Epithelial cell of esophagus (primary cell): ENCODE data around the gene WDR48.

Experiments
- DNase-seq: peaks from one replicate; pipeline ENCODE4 v3.0.0; 2010; ENCODE audit warnings: low read depth
- H3K4me3 ChIP-seq: 2 replicates; pipeline ENCODE4 v1.5.1; 2011; ENCODE audit warnings: mild to moderate bottlenecking, low read length, control low read depth
- TF ChIP-seq, protein P1 (sequence below): IDR thresholded peaks from 2 replicates; pipeline ENCODE4 v1.5.1; 2011; ENCODE audit warnings: low read depth, mild to moderate bottlenecking, low read length, control low read depth, inconsistent platforms; ENCODE audit not compliant: insufficient read depth; ENCODE audit errors: missing control alignments

The WDR48 gene

DNA sequence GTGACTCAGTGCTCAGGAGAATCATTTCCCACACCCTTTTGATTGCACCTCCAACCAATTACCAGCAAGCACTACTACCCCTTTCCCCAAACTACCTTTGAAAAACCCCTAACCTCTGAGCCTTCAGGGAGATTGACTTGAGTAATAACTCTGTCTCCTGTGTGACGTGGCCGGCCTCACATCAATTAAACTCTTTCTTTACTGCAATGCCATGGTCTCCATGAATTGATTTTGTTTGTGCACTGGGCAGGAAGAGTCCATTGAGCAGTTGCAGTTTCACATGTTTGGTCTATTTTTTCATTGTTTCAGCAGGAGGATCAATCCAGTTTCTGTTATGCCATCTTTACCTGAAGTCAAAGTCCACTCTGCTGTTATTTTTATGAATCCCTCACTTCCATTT, 32.5 kb upstream of the WDR48 start:
- no peak for DNase-seq
- TF ChIP-seq, protein P1, sequence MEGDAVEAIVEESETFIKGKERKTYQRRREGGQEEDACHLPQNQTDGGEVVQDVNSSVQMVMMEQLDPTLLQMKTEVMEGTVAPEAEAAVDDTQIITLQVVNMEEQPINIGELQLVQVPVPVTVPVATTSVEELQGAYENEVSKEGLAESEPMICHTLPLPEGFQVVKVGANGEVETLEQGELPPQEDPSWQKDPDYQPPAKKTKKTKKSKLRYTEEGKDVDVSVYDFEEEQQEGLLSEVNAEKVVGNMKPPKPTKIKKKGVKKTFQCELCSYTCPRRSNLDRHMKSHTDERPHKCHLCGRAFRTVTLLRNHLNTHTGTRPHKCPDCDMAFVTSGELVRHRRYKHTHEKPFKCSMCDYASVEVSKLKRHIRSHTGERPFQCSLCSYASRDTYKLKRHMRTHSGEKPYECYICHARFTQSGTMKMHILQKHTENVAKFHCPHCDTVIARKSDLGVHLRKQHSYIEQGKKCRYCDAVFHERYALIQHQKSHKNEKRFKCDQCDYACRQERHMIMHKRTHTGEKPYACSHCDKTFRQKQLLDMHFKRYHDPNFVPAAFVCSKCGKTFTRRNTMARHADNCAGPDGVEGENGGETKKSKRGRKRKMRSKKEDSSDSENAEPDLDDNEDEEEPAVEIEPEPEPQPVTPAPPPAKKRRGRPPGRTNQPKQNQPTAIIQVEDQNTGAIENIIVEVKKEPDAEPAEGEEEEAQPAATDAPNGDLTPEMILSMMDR: no peak

DNA sequence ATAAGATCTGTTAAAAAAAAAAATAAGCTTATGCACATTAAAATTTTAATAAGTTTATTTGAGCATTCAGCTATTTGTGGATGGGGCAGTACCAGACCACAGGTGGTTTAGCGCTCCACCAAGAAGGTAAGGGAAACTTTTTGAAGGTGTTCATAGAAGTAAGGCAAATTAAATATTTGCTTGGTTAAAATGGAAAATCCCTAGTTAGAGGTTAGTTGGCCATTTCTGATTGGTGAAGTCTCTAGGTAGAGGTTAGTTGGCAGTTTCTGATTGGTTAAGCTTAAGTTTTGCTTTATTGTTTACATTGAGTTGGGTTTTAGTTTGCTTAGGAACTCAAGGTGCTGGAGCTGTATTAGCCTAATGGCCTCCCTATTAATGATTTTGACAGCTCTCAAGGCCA, 30.8 kb upstream of the WDR48 start:
- DNase-seq: no peak
- H3K4me3 ChIP-seq: no peak overlapping the region
- TF ChIP-seq, protein P1: no peak

More for the DNA sequence above, 32.5 kb upstream of the WDR48 start:
- H3K4me3 ChIP-seq: no peak overlapping the region

DNA sequence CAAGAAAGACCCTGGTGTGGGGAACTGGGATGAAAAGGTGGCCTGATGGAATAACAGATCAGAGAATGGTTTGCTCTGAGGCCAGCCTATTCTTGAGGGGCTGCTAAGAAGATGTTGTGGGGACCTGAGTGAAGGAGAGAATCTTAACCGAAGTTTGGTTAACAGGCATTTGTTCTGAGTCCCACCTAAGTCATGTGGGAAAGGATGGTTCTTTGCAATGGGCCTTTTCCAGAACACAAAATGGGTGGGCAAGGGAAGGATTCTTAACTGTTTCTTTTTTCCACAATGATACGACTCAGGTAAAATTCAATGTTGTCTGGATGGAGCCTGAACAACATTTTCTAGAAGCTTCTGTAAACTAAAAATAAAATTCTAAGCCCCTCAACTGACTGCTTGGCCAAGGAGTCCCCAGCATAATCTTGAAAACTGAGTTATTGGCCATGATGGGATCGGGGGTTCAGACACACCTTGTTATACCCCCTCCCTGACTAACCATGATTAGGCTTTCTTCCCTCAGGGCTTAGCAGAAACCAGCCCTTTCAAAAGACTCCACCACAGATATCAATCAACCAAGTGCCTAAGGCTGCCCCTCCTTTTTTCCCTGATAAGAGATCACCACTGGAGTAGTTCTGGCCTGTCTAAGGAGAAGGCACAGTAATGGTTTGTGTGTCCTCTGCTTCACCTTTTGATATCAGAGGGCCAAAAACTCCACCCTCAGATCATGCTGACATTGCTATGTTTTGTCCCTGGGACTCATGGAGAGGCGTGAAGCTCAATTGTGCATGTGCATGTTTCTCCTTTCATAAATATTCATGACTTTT, 30.1 kb upstream of the WDR48 start:
- no peak for DNase-seq
- TF ChIP-seq, protein P1: no peak
- H3K4me3 ChIP-seq: no peak overlapping the region

DNA sequence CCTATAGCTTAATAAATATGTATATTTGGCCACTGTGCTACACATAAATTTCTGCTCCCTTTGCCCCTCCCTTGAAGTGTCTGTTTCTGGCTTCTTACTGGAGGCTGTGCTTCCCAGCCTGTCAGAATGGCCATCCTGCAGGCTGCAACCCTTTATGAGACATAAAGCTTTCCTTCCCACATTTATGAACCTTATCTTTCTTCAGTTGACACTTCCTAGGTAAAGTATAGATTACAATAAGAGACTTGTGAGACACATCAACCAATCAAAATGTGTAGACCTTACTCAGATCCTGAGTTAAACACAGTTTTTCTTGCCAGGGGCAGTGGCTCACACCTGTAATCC, 29.6 kb upstream of the WDR48 start:
- no peak overlapping the region for H3K4me3 ChIP-seq
- TF ChIP-seq, protein P1: no peak
- DNase-seq: no peak

DNA sequence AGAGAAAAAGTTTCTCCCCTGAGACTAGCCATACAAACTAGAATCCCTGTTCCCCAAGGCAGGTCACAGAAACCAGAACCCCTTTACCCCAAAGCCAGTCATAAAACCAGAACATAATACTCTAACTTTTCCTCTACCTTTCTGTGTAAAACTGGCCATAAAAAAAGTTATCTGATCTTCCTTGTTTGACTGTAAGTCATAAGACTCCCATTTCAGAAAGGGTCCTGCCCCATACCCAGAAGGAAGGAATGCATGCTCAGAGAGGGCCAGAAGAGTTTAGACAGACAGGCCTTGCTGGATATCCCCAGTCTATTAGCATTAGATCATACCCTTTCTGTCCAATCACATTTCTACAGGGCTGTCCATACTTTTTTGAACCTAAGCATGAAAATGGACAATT, 27.3 kb upstream of the WDR48 start:
- TF ChIP-seq, protein P1: no peak
- no peak for DNase-seq
- no peak overlapping the region for H3K4me3 ChIP-seq

DNA sequence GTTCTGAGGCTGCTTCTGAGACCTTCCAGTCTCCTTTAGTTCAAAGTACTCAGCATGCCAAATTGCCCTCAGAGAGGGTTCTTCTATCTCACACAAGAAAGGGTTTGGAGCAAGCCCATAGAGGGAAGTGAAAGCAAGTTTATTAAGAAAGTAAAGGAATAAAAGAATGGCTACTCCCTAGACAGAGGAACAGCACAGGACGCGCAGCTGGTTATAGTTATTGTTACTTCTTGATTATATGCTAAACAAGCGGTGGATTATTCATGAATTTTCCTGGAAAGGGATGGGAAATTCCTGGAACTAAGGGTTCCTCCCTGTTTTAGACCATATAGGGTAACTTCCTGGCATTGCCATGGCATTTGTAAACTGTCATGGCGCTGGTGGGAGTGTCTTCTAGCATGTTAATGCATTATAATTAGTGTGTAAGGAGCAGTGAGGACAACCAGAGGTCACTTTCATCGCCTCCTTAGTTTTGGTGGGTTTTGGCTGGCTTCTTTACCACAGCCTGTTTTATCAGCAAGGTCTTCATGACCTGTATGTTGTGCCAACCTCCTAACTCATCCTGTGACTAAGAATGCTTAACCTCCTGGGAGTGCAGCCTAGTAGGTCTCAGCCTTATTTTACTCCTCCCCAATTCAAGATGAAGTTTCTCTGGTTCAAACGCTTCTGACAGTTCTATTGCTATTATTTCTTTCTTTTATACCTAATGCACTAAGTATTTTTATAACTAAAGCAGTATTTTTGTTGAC, 26.4 kb upstream of the WDR48 start:
- H3K4me3 ChIP-seq: no peak overlapping the region
- TF ChIP-seq, protein P1: no peak
- no peak for DNase-seq
